DOHH2 (cell line): ENCODE measurements around the gene TEX2.

Experiments used
- H3F3A ChIP-seq: fragments of 200-600 bp; sonication (generic), shearing (Covaris generic); 2 replicates; pipeline ENCODE4 v1.6.0; 2016; ENCODE audit warnings: antibody characterized with exemption, mild to moderate bottlenecking; ENCODE audit not compliant: control insufficient read depth, insufficient read depth
- H3K27ac ChIP-seq: fragments of 200-600 bp; sonication (generic); 2 replicates; pipeline ENCODE4 v1.5.1; 2014; ENCODE audit warnings: low read depth, mild to moderate bottlenecking, low read length, moderate library complexity
- H3K27me3 ChIP-seq: fragments of 200-600 bp; sonication (generic); 2 replicates; pipeline ENCODE4 v1.6.1; 2014; ENCODE audit warnings: mild to moderate bottlenecking, low read length, mixed read lengths; ENCODE audit not compliant: control insufficient read depth
- H3K36me3 ChIP-seq: fragments of 200-600 bp; sonication (generic); 2 replicates; pipeline ENCODE4 v1.6.1; 2014; ENCODE audit warnings: mild to moderate bottlenecking, low read length, moderate library complexity, mixed read lengths; ENCODE audit not compliant: control insufficient read depth
- H3K4me1 ChIP-seq: fragments of 200-600 bp; sonication (generic); 2 replicates; pipeline ENCODE4 v1.6.1; 2014; ENCODE audit warnings: mild to moderate bottlenecking, low read length, mixed read lengths; ENCODE audit not compliant: control insufficient read depth
- H3K4me2 ChIP-seq: fragments of 200-600 bp; sonication (generic); 2 replicates; pipeline ENCODE4 v1.6.0; 2014; ENCODE audit warnings: mild to moderate bottlenecking, low read length, moderate library complexity
- H3K4me3 ChIP-seq: fragments of 200-600 bp; sonication (generic); 2 replicates; pipeline ENCODE4 v1.5.1; 2014; ENCODE audit warnings: mild to moderate bottlenecking, low read length, mixed read lengths
- H3K79me2 ChIP-seq: fragments of 200-600 bp; sonication (generic); 2 replicates; pipeline ENCODE4 v1.6.1; 2014; ENCODE audit warnings: mild to moderate bottlenecking, low read length, mixed read lengths; ENCODE audit not compliant: control insufficient read depth
- H3K9me2 ChIP-seq: fragments of 200-600 bp; sonication (generic); replicated peaks from 2 replicates; pipeline ENCODE4 v1.6.1; 2014; ENCODE audit warnings: mild to moderate bottlenecking, low read length, mixed read lengths; ENCODE audit not compliant: control insufficient read depth
- H3K9me3 ChIP-seq: fragments of 200-600 bp; sonication (generic); 2 replicates; pipeline ENCODE4 v1.6.1; 2014; ENCODE audit warnings: antibody characterized with exemption, low read length, mixed read lengths; ENCODE audit not compliant: control insufficient read depth, insufficient read depth
- H4K20me1 ChIP-seq: fragments of 200-600 bp; sonication (generic); 2 replicates; pipeline ENCODE4 v1.6.0; 2014; ENCODE audit warnings: low read depth, mild to moderate bottlenecking, antibody characterized with exemption, low read length, moderate library complexity; ENCODE audit not compliant: control insufficient read depth, insufficient read depth
- EZH2phosphoT487 ChIP-seq: fragments of 200-600 bp; sonication (generic); IDR thresholded peaks from 2 replicates; pipeline ENCODE4 v1.6.1; 2017; ENCODE audit warnings: borderline replicate concordance, mild to moderate bottlenecking, antibody characterized with exemption, low read length, moderate library complexity, mixed read lengths
- TF ChIP-seq, protein P1 (sequence below): fragments of 200-600 bp; sonication (generic); IDR thresholded peaks from one replicate; pipeline ENCODE4 v1.5.1; 2014; ENCODE audit warnings: antibody characterized with exemption, mild to moderate bottlenecking, low read depth, low read length; ENCODE audit not compliant: poor library complexity, severe bottlenecking

The TEX2 gene

DNA sequence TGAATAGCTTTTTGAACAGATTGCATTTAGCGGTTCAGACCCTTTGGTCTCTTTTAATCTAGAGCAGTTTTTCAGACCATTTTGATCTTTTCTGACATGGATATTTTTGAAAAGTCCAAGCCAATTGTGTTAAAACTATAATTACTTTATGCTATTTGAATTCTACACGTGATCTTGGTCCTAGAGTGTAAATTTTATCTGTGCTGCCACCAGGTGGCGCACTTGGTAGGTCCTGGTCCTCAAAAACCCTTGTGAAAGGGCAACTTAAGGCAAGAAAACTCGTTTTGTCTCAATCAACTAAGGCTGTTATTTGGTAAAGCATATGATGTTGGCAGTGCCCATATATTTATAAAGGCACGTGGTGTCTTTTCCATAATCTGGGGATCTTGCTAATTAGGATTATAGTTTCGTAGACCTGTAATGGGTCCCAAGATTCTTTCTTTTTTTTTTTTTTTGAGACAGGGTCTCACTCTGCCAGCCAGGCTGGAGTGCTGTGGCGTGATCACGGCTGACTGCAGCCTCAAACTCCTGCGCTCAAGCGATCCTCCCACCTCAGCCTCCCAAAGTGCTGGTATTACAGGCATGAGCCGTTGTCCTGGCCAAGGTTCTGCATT lies 43.9 kb upstream of the TEX2 start:
- no peaks in the 10 kb centered on the region for H3K79me2 ChIP-seq
- TF ChIP-seq, protein P1, sequence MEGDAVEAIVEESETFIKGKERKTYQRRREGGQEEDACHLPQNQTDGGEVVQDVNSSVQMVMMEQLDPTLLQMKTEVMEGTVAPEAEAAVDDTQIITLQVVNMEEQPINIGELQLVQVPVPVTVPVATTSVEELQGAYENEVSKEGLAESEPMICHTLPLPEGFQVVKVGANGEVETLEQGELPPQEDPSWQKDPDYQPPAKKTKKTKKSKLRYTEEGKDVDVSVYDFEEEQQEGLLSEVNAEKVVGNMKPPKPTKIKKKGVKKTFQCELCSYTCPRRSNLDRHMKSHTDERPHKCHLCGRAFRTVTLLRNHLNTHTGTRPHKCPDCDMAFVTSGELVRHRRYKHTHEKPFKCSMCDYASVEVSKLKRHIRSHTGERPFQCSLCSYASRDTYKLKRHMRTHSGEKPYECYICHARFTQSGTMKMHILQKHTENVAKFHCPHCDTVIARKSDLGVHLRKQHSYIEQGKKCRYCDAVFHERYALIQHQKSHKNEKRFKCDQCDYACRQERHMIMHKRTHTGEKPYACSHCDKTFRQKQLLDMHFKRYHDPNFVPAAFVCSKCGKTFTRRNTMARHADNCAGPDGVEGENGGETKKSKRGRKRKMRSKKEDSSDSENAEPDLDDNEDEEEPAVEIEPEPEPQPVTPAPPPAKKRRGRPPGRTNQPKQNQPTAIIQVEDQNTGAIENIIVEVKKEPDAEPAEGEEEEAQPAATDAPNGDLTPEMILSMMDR: peak; percentile 88
- TF ChIP-seq EZH2phosphoT487: no peak
- H3K9me3 ChIP-seq: no peaks in the 10 kb centered on the region
- H3K4me3 ChIP-seq: no peak overlapping the region
- no peak overlapping the region for H3K27ac ChIP-seq
- H3K4me1 ChIP-seq: no peaks in the 10 kb centered on the region
- H3K27me3 ChIP-seq: no peaks in the 10 kb centered on the region; the same call in 1 of the 2 replicates
- H3F3A ChIP-seq: no peaks in the 10 kb centered on the region
- H4K20me1 ChIP-seq: no peaks in the 10 kb centered on the region
- no peaks in the 10 kb centered on the region for H3K9me2 ChIP-seq
- no peak overlapping the region for H3K4me2 ChIP-seq
- H3K36me3 ChIP-seq: no peaks in the 10 kb centered on the region

DNA sequence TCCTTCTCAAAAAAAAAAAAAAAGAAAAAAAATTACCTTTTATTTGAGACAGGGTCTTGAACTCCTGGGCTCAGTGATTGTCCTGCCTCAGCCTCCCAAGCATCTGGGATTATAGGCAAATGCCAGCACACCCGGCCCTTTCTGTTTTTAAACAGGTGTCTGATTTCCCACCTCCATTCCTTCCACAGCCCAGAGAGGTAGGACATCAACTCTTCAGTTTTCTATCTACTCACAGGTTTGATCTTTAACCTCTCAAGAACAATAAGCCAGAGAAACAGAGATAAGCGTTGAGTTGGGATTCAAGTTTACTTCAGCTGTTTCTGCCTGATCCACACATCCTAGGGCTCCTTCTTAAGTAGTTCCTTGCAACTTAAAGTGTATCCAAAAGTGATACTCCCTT lies 41.5 kb upstream of the TEX2 start:
- Histone ChIP-seq H3K27ac (no peak overlapping the region), H4K20me1 (no peaks in the 10 kb centered on the region), H3K4me3 (no peak overlapping the region), H3K4me1 (no peaks in the 10 kb centered on the region), H3K27me3 (no peaks in the 10 kb centered on the region; the same call in 1 of the 2 replicates), H3K9me3 (no peaks in the 10 kb centered on the region), H3K4me2 (no peak overlapping the region), H3F3A (no peaks in the 10 kb centered on the region), H3K9me2 (no peaks in the 10 kb centered on the region), H3K79me2 (no peaks in the 10 kb centered on the region), H3K36me3 (no peaks in the 10 kb centered on the region)
- TF ChIP-seq, protein P1: no peak
- no peak for TF ChIP-seq EZH2phosphoT487

DNA sequence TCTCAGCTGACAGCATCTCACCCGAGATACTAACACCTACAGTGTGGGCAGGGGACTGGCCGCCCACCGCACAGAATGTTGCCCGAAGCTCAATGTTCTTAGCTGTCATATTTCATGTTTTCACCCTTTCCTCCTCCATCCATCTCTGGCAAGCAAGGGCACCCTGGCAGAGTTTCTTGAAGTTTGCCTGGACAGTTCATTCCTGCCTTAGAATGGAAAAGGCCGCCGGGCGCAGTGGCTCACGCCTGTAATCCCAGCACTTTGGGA lies 37.6 kb upstream of the TEX2 start:
- Histone ChIP-seq H3K4me2 (no peak overlapping the region), H3K4me1 (no peaks in the 10 kb centered on the region), H3K9me3 (no peaks in the 10 kb centered on the region), H4K20me1 (no peaks in the 10 kb centered on the region), H3K27me3 (peaks cover 7% of the 10 kb centered on the region; the same call in 1 of the 2 replicates), H3F3A (no peaks in the 10 kb centered on the region), H3K36me3 (no peaks in the 10 kb centered on the region), H3K9me2 (no peaks in the 10 kb centered on the region), H3K79me2 (no peaks in the 10 kb centered on the region), H3K27ac (no peak overlapping the region), H3K4me3 (no peak overlapping the region)
- TF ChIP-seq, protein P1: no peak
- no peak for TF ChIP-seq EZH2phosphoT487
